ENCODE measurements around the gene ACOT9.

ACOT9 gene

GRCh38 chrX:23656684-23657083 is 86.4 kb downstream of the ACOT9 start:
- no peak overlapping the region for H3K4me3 ChIP-seq (ENCODE audit: low read length)
- no peak for DNase-seq (ENCODE audit: low read depth, low spot score)

GRCh38 chrX:23656091-23656490 is 87.0 kb downstream of the ACOT9 start:
- no peak for DNase-seq (ENCODE audit: low read depth, low spot score)
- no peak overlapping the region for H3K4me3 ChIP-seq (ENCODE audit: low read length)
